ENCODE measurements around the gene TIMP2.

DNA sequence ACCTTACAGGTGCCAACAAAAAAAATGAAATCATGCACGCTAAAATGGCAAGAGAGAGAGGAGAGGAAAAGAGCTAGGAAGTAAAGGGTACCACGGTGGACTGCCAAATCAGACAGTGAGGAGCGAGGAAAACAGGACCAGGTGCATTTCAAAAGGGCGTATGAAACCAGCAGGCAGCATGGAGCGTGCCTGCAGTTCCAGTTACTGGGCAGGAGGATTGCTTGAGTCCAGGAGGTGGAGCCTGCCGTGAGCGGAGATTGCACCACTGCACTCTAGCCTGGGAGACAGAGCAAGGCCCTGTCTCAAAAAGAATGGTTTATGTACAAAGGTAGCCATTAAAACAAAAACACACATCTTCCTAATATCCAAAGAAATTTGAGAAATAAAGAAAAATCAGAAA, 100.9 kb downstream of the TIMP2 start:
- TF ChIP-seq, protein P1, sequence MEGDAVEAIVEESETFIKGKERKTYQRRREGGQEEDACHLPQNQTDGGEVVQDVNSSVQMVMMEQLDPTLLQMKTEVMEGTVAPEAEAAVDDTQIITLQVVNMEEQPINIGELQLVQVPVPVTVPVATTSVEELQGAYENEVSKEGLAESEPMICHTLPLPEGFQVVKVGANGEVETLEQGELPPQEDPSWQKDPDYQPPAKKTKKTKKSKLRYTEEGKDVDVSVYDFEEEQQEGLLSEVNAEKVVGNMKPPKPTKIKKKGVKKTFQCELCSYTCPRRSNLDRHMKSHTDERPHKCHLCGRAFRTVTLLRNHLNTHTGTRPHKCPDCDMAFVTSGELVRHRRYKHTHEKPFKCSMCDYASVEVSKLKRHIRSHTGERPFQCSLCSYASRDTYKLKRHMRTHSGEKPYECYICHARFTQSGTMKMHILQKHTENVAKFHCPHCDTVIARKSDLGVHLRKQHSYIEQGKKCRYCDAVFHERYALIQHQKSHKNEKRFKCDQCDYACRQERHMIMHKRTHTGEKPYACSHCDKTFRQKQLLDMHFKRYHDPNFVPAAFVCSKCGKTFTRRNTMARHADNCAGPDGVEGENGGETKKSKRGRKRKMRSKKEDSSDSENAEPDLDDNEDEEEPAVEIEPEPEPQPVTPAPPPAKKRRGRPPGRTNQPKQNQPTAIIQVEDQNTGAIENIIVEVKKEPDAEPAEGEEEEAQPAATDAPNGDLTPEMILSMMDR (IDR thresholded peaks at IDR 0.05; ENCODE audit: low read depth, low read length, poor library complexity, severe bottlenecking), result no peak
- no peak for TF ChIP-seq EZH2phosphoT487 (IDR thresholded peaks at IDR 0.05; ENCODE audit: borderline replicate concordance, low read length)

Data from DOHH2 (cell line).